Astrocyte of the spinal cord (primary cell): Measurements from ENCODE around the gene TSNAX.

Experiments
- DNase-seq: peaks from one replicate; pipeline ENCODE4 v3.0.0; 2011; ENCODE audit warnings: low read depth, low spot score
- H3K4me3 ChIP-seq: 2 replicates; pipeline ENCODE4 v1.5.1; 2011; ENCODE audit warnings: low read depth, mild to moderate bottlenecking, low read length, moderate library complexity
- in situ Hi-C: cut with HindIII; loops from 2 replicates; pipeline ENCODE4 v1.10.0; 2017; ENCODE audit warnings: low sequenced_read_pairs
- TF ChIP-seq, protein P1 (sequence below): IDR thresholded peaks from 2 replicates; pipeline ENCODE4 v1.5.1; 2012; ENCODE audit warnings: low read depth, mild to moderate bottlenecking, low read length, inconsistent platforms

Gene TSNAX, protein sequence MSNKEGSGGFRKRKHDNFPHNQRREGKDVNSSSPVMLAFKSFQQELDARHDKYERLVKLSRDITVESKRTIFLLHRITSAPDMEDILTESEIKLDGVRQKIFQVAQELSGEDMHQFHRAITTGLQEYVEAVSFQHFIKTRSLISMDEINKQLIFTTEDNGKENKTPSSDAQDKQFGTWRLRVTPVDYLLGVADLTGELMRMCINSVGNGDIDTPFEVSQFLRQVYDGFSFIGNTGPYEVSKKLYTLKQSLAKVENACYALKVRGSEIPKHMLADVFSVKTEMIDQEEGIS

DNA sequence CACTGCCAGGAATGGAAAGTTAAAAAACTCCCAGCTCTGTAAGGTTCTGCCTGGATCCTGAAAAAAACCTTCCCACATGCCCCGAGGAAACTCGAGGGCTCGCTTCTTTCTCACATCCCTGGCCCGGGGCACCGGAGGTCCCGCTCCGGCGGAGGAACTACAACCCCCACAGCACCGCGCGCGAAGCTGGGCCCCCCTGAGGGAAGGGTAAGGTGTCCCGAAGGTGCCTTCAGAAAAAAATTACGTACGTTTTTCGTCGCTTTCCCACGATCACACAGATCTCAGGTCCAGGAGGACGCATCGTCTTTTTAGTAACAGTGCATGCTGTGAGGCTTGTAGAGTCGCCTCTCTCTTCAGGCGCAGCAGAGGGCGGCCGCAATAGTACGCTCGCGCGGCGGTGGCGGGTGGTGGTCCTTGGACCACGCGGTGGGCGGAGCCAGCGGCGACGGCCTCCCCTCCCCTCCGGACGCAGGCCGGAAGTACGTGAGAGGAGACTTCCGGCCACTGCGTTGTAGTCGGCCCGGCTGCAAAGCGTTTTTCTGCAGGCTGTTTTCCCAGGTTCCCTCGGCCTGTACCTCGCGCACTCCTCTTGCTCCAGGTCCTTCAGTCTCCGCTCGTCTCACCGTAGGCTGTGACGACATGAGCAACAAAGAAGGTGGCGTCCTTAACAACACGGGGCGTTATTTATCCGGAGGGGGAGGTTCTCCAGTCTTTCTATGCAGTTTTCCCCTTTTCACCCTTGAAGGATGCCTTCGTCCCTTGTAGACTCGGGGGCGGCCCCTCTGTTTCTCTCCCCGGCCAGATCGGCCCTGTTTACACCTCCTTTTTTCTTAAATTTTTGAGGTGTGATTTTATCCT lies at the start of gene TSNAX:
TSS of gene TSNAX (plus strand) at position 498 of the 858 bp plus-strand sequence. CDS start at position 640, 142 bp downstream.
- in situ Hi-C loops = no loop called here
- H3K4me3 ChIP-seq = peak within 1 kb of the TSS; percentile 96
- TF ChIP-seq, protein P1, sequence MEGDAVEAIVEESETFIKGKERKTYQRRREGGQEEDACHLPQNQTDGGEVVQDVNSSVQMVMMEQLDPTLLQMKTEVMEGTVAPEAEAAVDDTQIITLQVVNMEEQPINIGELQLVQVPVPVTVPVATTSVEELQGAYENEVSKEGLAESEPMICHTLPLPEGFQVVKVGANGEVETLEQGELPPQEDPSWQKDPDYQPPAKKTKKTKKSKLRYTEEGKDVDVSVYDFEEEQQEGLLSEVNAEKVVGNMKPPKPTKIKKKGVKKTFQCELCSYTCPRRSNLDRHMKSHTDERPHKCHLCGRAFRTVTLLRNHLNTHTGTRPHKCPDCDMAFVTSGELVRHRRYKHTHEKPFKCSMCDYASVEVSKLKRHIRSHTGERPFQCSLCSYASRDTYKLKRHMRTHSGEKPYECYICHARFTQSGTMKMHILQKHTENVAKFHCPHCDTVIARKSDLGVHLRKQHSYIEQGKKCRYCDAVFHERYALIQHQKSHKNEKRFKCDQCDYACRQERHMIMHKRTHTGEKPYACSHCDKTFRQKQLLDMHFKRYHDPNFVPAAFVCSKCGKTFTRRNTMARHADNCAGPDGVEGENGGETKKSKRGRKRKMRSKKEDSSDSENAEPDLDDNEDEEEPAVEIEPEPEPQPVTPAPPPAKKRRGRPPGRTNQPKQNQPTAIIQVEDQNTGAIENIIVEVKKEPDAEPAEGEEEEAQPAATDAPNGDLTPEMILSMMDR = no peak
- DNase-seq = peak; percentile 95

DNA sequence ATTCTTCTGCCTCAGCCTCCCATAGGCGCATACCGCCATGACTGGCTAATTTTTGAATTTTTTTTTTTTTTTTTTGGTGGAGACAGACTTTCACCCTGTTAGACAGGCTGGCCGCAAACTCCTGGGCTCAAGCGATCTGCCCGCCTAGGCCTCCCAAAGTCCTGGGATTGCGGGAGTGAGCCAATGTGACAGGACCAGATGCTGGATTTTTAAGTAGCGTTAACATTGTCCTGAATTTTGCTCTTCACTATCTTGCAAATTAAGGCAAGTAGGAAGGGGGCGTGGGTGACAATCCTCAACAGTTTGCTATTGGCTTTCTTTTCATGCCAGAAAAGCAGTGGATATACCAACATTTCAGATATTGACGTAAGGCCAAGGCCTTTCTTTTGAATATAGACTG lies 49.7 kb upstream of the TSNAX start:
- no peak overlapping the region for H3K4me3 ChIP-seq
- in situ Hi-C loops = no loop called here
- no peak for DNase-seq
- TF ChIP-seq, protein P1 = no peak

DNA sequence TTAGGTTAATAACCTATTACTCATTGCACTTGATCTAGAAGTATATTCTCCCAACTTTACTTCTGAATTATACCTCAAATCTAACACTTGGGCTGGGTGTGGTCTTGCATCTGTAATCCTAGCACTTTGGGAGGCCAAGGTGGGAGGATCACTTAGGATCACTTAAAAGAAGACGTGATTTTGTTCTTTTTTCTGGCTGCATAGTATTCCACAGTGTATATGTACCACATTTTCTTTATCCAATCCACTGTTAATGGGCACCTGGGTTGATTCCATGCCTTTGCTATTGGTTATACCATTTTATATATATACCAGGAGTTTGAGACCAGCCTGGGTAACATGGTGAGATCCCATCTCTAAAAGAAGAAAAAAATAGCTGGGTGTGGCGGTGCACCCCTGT lies 48.5 kb upstream of the TSNAX start:
- H3K4me3 ChIP-seq = no peak overlapping the region
- no peak for DNase-seq
- TF ChIP-seq, protein P1 = no peak
- in situ Hi-C loops = no loop called here

DNA sequence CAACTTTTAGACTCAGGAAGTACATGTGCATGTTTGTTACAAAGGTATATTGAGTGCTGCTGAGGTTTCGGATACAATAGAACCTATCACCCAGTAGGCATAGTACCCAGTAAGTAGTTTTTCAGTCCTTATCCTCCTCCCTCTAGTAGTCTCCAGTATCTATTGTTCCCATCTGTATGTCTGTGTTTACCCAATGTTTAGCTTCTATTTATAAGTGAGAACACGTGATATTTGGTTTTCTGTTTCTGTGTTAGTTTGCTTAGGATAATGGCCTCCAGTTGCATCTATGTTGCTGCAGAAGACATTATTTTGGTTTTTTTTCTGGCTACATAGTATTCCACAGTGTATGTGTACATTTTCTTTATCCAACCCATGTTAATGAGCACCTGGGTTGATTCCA lies 47.2 kb upstream of the TSNAX start:
- no peak for DNase-seq
- in situ Hi-C loops = no loop called here
- no peak overlapping the region for H3K4me3 ChIP-seq
- TF ChIP-seq, protein P1 = no peak

DNA sequence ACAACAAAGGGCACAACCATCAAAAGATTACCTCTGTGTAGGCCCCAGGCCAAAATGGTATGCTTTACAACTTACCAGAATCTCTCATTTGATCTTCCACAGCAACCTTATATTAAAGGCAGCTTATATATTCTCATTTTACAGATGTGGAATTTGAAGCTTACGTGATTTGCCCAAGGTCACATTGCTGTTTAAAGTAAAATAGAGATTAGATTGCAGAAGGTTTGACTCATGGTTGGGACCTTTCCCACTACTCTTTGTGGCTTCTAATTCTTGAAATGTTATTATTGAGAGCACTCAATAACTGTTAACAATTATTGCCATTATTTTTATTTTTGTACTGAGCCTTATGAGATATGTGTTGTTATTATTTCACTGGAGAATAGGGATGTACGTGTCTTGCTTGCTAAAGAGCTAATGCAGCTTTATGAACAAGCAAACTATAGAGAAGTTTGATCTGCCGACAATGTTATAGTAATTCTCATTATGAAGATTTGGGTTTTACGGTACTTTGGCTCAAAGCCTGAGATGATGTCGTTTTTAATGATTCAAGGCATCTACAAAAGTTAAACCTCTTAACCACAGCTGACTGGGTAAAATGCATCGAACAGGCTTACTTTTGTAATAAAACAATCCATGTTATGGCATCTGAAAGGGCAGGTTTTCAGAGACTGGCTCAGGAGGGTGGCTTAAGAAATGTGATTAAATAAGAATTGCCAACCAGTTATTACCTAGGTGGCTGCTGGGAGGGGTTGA lies 43.3 kb upstream of the TSNAX start:
- in situ Hi-C loops = no loop called here
- no peak overlapping the region for H3K4me3 ChIP-seq
- TF ChIP-seq, protein P1 = no peak
- peak; percentile 13 for DNase-seq

DNA sequence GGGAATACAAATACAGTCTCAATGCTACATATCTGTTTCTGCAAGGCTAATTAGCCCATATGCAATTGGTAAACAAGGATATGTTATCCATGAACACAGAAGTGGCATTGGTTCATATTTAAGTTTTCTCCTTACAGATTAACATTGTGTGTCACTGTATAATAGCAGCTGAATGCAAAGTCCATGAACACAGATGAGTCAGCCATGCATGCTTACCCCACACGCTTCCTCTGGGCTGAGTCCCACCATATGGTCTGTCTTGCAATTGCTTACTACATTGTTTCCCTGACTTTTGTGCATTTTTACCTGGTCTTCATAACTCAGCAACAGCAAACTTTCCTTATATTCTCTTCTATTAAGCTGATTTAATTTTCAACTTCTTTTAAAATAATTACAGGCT lies 41.5 kb upstream of the TSNAX start:
- TF ChIP-seq, protein P1 = no peak
- H3K4me3 ChIP-seq = no peak overlapping the region
- in situ Hi-C loops = no loop called here
- DNase-seq = no peak
